ENCODE results near the gene CLNK.

Gene CLNK

GRCh38 chr4:10608501-10609219 lies 75.9 kb downstream of the CLNK start:
- no peak for TF ChIP-seq FOXA1 (IDR thresholded peaks at IDR 0.05)
- no peak for TF ChIP-seq ELF4 (IDR thresholded peaks at IDR 0.05)
- TF ChIP-seq HDGF (IDR thresholded peaks at IDR 0.05; ENCODE audit: borderline replicate concordance), result no peak
- TF ChIP-seq TARDBP (IDR thresholded peaks at IDR 0.05), result no peak
- TF ChIP-seq SUZ12 (IDR thresholded peaks at IDR 0.05), result no peak
- TF ChIP-seq LEF1 (IDR thresholded peaks at IDR 0.05; ENCODE audit: borderline replicate concordance), result no peak
- TF ChIP-seq CTBP1 (IDR thresholded peaks at IDR 0.05; ENCODE audit: borderline replicate concordance), result no peak
- TF ChIP-seq NFRKB (IDR thresholded peaks at IDR 0.05), result no peak
- TF ChIP-seq PKNOX1 (IDR thresholded peaks at IDR 0.05), result no peak
- no peak for TF ChIP-seq SP1 (IDR thresholded peaks at IDR 0.05)
- TF ChIP-seq FOXM1 (IDR thresholded peaks at IDR 0.05; ENCODE audit: borderline replicate concordance), result no peak
- ChIA-PET CTCF (no interaction called here), POLR2A (no interaction called here)
- no peak for DNase-seq (ENCODE audit: extremely low spot score)

GRCh38 chr4:10607206-10607605 lies 77.4 kb downstream of the CLNK start:
- ChIA-PET POLR2A (no interaction called here), CTCF (no interaction called here)
- DNase-seq (ENCODE audit: extremely low spot score), result no peak
- TF ChIP-seq LEF1 (IDR thresholded peaks at IDR 0.05; ENCODE audit: borderline replicate concordance) (no peak), FOXK2 (IDR thresholded peaks at IDR 0.05) (no peak), FOXM1 (IDR thresholded peaks at IDR 0.05; ENCODE audit: borderline replicate concordance) (no peak), PKNOX1 (IDR thresholded peaks at IDR 0.05) (no peak), ARNT (IDR thresholded peaks at IDR 0.05) (no peak), CTBP1 (IDR thresholded peaks at IDR 0.05; ENCODE audit: borderline replicate concordance) (no peak), SUZ12 (IDR thresholded peaks at IDR 0.05) (no peak), SP1 (IDR thresholded peaks at IDR 0.05) (no peak), L3MBTL2 (conservative IDR thresholded peaks at IDR 0.05) (no peak), ZNF384 (IDR thresholded peaks at IDR 0.05) (no peak), ELF4 (IDR thresholded peaks at IDR 0.05) (no peak), NFRKB (IDR thresholded peaks at IDR 0.05) (no peak), HDGF (IDR thresholded peaks at IDR 0.05; ENCODE audit: borderline replicate concordance) (no peak), BHLHE40 (IDR thresholded peaks at IDR 0.05; ENCODE audit: borderline replicate concordance) (no peak), TARDBP (IDR thresholded peaks at IDR 0.05) (no peak)

- DNase-seq (ENCODE audit: extremely low spot score), result no peak
- TF ChIP-seq NFRKB (IDR thresholded peaks at IDR 0.05), result no peak
- TF ChIP-seq HDGF (IDR thresholded peaks at IDR 0.05; ENCODE audit: borderline replicate concordance), result no peak
- no peak for TF ChIP-seq L3MBTL2 (conservative IDR thresholded peaks at IDR 0.05)
- no peak for TF ChIP-seq ARNT (IDR thresholded peaks at IDR 0.05)
- no peak for TF ChIP-seq PKNOX1 (IDR thresholded peaks at IDR 0.05)
- CTCF ChIA-PET, result no interaction called here
- POLR2A ChIA-PET, result no interaction called here
Observed at GRCh38 chr4:10606483-10607155, 77.9 kb downstream of the CLNK start.

- POLR2A ChIA-PET, result no interaction called here
- no peak for DNase-seq (ENCODE audit: extremely low spot score)
- TF ChIP-seq FOXA1 (IDR thresholded peaks at IDR 0.05), result no peak
- no peak for TF ChIP-seq NFRKB (IDR thresholded peaks at IDR 0.05)
- no peak for TF ChIP-seq SP1 (IDR thresholded peaks at IDR 0.05)
- CTCF ChIA-PET, result no interaction called here
Observed at GRCh38 chr4:10605746-10606482, 78.7 kb downstream of the CLNK start.

GRCh38 chr4:10605031-10605430 lies 79.5 kb downstream of the CLNK start:
- ChIA-PET POLR2A (no interaction called here), CTCF (no interaction called here)
- DNase-seq (ENCODE audit: extremely low spot score), result no peak
- TF ChIP-seq L3MBTL2 (conservative IDR thresholded peaks at IDR 0.05), result no peak

- TF ChIP-seq HDGF (IDR thresholded peaks at IDR 0.05; ENCODE audit: borderline replicate concordance) (no peak), L3MBTL2 (conservative IDR thresholded peaks at IDR 0.05) (no peak), ELF4 (IDR thresholded peaks at IDR 0.05) (no peak), LEF1 (IDR thresholded peaks at IDR 0.05; ENCODE audit: borderline replicate concordance) (no peak), SP1 (IDR thresholded peaks at IDR 0.05) (no peak), FOXA1 (IDR thresholded peaks at IDR 0.05) (no peak), ARNT (IDR thresholded peaks at IDR 0.05) (no peak), CTBP1 (IDR thresholded peaks at IDR 0.05; ENCODE audit: borderline replicate concordance) (no peak), TARDBP (IDR thresholded peaks at IDR 0.05) (no peak), PKNOX1 (IDR thresholded peaks at IDR 0.05) (no peak), BHLHE40 (IDR thresholded peaks at IDR 0.05; ENCODE audit: borderline replicate concordance) (no peak), NFRKB (IDR thresholded peaks at IDR 0.05) (no peak), ZNF384 (IDR thresholded peaks at IDR 0.05) (no peak), FOXK2 (IDR thresholded peaks at IDR 0.05) (no peak)
- CTCF ChIA-PET, result no interaction called here
- POLR2A ChIA-PET, result no interaction called here
- no peak for DNase-seq (ENCODE audit: extremely low spot score)
Observed at GRCh38 chr4:10599574-10599973, 85.0 kb downstream of the CLNK start.
